ENCODE measurements around the gene EYS. TPM values are rescaled to one million over a fixed set of nuclear protein-coding genes. Genes with fewer than 3 reads are reported as not detected.

EYS gene
- polyA plus RNA-seq, 1 of the 3 experiments (the other 2 are of a cell fraction) = 0.05 TPM

DNA sequence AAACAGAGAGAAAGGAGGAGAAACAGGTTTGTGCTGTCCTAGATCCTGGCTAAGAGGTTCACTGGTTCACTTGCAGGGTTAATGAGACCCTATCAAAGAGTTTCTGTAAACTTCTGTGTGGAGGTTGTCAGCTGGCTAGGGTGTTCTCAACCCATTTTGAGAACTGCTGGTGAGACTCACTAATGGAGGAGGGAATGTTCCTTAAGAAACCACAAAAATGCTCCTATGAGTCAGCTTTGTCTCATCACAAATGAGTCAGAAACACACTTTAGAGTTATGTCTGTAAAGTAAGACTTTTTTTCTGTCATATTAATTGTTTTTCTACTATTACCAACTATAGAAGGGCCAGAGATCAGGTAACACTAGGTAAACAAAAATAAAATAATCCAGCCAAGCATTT, 1187.0 kb downstream of the EYS start:
- ChIA-PET POLR2A (no interaction called here), CTCF (interaction anchor here (0.6 kb wide), 1 partner anchor 527 kb away, joined by 3 read pairs; no protein-coding TSS in a partner anchor)
- peaks cover 0 to 4% of the 10 kb centered on the region in 2 experiments; a peak in 2 of 4 replicates for H3K4me1 ChIP-seq (ENCODE audit: control insufficient read depth in 1 of 2, insufficient read depth in 2 of 2, low read depth in 1 of 2, low read length in 1 of 2)
- no peak for DNase-seq
- H2AFZ ChIP-seq (ENCODE audit: low read depth) = peak overlapping the region; percentile 78
- H4K20me1 ChIP-seq (ENCODE audit: insufficient read depth) = no peaks in the 10 kb centered on the region
- no peaks in the 10 kb centered on the region for H3K27me3 ChIP-seq (ENCODE audit: insufficient read depth)
- H3K9me2 ChIP-seq = no peaks in the 10 kb centered on the region
- no peak overlapping the region for H3K9ac ChIP-seq
- H3F3A ChIP-seq (replicated peaks; ENCODE audit: insufficient read depth) = peaks cover 3% of the 10 kb centered on the region
- H3K4me2 ChIP-seq = no peak overlapping the region
- H3K9me3 ChIP-seq = no peaks in the 10 kb centered on the region
- no peaks in the 10 kb centered on the region for H3K36me3 ChIP-seq (replicated peaks in 1 of 2; ENCODE audit: control insufficient read depth in 1 of 2, insufficient read depth in 2 of 2, low read length in 1 of 2)
- H3K27ac ChIP-seq (ENCODE audit: low read depth in 2 of 2, low read length in 1 of 2) = peak overlapping the region; percentile 28 to 76; a peak in 3 of 4 replicates
- no peaks in the 10 kb centered on the region for H3K79me2 ChIP-seq (ENCODE audit: insufficient read depth)
- H3K4me3 ChIP-seq (ENCODE audit: low read depth in 2 of 2, low read length in 1 of 2) = no peak overlapping the region
- TF ChIP-seq TEAD4 (IDR thresholded peaks at IDR 0.05; ENCODE audit: borderline replicate concordance, insufficient read depth) (peak; percentile 80; the same call in 1 of the 2 replicates), RFX5 (IDR thresholded peaks at IDR 0.05; ENCODE audit: low read length) (no peak), YY1 (IDR thresholded peaks at IDR 0.05; ENCODE audit: low read depth) (no peak), TAF1 (IDR thresholded peaks at IDR 0.05; ENCODE audit: borderline replicate concordance, low read depth, low read length) (no peak), RCOR1 (IDR thresholded peaks at IDR 0.05; ENCODE audit: low read length) (no peak), RXRA (IDR thresholded peaks at IDR 0.05; ENCODE audit: borderline replicate concordance, low read depth) (no peak), RAD21 (IDR thresholded peaks at IDR 0.05; ENCODE audit: low read length) (no peak), FOXM1 (IDR thresholded peaks at IDR 0.05; ENCODE audit: low read depth) (no peak), SMC3 (IDR thresholded peaks at IDR 0.05; ENCODE audit: low read depth, low read length) (no peak), EP300 (IDR thresholded peaks at IDR 0.05; ENCODE audit: borderline replicate concordance in 1 of 2, low read depth in 1 of 2, low read length in 1 of 2) (peak in 1 of 2 experiments; percentile 75; a peak in 1 of 4 replicates), NRF1 (IDR thresholded peaks at IDR 0.05; ENCODE audit: low read depth, low read length) (no peak), NFIC (IDR thresholded peaks at IDR 0.05; ENCODE audit: borderline replicate concordance) (peak; percentile 32; the same call in 1 of the 2 replicates), MXI1 (IDR thresholded peaks at IDR 0.05; ENCODE audit: low read depth, low read length) (no peak), FOXJ3 (CRISPR knock-in tag; IDR thresholded peaks at IDR 0.05) (no peak), TCF12 (IDR thresholded peaks at IDR 0.05) (peak; percentile 80), GABPA (IDR thresholded peaks at IDR 0.05; ENCODE audit: low read depth) (no peak), POLR2AphosphoS5 (IDR thresholded peaks at IDR 0.05; ENCODE audit: low read depth, low read length) (peak; percentile 29; the same call in 1 of the 2 replicates), MEF2A (IDR thresholded peaks at IDR 0.05; ENCODE audit: borderline replicate concordance, low read depth) (no peak)
- TF ChIP-seq, protein P1, sequence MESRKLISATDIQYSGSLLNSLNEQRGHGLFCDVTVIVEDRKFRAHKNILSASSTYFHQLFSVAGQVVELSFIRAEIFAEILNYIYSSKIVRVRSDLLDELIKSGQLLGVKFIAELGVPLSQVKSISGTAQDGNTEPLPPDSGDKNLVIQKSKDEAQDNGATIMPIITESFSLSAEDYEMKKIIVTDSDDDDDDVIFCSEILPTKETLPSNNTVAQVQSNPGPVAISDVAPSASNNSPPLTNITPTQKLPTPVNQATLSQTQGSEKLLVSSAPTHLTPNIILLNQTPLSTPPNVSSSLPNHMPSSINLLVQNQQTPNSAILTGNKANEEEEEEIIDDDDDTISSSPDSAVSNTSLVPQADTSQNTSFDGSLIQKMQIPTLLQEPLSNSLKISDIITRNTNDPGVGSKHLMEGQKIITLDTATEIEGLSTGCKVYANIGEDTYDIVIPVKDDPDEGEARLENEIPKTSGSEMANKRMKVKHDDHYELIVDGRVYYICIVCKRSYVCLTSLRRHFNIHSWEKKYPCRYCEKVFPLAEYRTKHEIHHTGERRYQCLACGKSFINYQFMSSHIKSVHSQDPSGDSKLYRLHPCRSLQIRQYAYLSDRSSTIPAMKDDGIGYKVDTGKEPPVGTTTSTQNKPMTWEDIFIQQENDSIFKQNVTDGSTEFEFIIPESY (IDR thresholded peaks at IDR 0.05; ENCODE audit: borderline replicate concordance, low read depth) = no peak
- TF ChIP-seq, protein P2, sequence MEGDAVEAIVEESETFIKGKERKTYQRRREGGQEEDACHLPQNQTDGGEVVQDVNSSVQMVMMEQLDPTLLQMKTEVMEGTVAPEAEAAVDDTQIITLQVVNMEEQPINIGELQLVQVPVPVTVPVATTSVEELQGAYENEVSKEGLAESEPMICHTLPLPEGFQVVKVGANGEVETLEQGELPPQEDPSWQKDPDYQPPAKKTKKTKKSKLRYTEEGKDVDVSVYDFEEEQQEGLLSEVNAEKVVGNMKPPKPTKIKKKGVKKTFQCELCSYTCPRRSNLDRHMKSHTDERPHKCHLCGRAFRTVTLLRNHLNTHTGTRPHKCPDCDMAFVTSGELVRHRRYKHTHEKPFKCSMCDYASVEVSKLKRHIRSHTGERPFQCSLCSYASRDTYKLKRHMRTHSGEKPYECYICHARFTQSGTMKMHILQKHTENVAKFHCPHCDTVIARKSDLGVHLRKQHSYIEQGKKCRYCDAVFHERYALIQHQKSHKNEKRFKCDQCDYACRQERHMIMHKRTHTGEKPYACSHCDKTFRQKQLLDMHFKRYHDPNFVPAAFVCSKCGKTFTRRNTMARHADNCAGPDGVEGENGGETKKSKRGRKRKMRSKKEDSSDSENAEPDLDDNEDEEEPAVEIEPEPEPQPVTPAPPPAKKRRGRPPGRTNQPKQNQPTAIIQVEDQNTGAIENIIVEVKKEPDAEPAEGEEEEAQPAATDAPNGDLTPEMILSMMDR (IDR thresholded peaks at IDR 0.05) = no peak
- TF ChIP-seq, protein P3, sequence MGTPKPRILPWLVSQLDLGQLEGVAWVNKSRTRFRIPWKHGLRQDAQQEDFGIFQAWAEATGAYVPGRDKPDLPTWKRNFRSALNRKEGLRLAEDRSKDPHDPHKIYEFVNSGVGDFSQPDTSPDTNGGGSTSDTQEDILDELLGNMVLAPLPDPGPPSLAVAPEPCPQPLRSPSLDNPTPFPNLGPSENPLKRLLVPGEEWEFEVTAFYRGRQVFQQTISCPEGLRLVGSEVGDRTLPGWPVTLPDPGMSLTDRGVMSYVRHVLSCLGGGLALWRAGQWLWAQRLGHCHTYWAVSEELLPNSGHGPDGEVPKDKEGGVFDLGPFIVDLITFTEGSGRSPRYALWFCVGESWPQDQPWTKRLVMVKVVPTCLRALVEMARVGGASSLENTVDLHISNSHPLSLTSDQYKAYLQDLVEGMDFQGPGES (IDR thresholded peaks at IDR 0.05; ENCODE audit: low read depth, low read length) = no peak
- TF ChIP-seq, protein P4, sequence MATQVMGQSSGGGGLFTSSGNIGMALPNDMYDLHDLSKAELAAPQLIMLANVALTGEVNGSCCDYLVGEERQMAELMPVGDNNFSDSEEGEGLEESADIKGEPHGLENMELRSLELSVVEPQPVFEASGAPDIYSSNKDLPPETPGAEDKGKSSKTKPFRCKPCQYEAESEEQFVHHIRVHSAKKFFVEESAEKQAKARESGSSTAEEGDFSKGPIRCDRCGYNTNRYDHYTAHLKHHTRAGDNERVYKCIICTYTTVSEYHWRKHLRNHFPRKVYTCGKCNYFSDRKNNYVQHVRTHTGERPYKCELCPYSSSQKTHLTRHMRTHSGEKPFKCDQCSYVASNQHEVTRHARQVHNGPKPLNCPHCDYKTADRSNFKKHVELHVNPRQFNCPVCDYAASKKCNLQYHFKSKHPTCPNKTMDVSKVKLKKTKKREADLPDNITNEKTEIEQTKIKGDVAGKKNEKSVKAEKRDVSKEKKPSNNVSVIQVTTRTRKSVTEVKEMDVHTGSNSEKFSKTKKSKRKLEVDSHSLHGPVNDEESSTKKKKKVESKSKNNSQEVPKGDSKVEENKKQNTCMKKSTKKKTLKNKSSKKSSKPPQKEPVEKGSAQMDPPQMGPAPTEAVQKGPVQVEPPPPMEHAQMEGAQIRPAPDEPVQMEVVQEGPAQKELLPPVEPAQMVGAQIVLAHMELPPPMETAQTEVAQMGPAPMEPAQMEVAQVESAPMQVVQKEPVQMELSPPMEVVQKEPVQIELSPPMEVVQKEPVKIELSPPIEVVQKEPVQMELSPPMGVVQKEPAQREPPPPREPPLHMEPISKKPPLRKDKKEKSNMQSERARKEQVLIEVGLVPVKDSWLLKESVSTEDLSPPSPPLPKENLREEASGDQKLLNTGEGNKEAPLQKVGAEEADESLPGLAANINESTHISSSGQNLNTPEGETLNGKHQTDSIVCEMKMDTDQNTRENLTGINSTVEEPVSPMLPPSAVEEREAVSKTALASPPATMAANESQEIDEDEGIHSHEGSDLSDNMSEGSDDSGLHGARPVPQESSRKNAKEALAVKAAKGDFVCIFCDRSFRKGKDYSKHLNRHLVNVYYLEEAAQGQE (IDR thresholded peaks at IDR 0.05; ENCODE audit: low read depth, low read length) = no peak
- TF ChIP-seq, protein P5, sequence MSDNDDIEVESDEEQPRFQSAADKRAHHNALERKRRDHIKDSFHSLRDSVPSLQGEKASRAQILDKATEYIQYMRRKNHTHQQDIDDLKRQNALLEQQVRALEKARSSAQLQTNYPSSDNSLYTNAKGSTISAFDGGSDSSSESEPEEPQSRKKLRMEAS (IDR thresholded peaks at IDR 0.05; ENCODE audit: low read depth) = no peak
- TF ChIP-seq, protein P6, sequence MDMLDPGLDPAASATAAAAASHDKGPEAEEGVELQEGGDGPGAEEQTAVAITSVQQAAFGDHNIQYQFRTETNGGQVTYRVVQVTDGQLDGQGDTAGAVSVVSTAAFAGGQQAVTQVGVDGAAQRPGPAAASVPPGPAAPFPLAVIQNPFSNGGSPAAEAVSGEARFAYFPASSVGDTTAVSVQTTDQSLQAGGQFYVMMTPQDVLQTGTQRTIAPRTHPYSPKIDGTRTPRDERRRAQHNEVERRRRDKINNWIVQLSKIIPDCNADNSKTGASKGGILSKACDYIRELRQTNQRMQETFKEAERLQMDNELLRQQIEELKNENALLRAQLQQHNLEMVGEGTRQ (IDR thresholded peaks at IDR 0.05; ENCODE audit: borderline replicate concordance, low read depth, low read length) = no peak

Measured in SK-N-SH (cell line).